GM12878 (cell line): ENCODE data around the gene SLCO1A2. TPM values are rescaled to one million over a fixed set of nuclear protein-coding genes. Genes with fewer than 3 reads are reported as not detected.

Experiments used
- BMI1 ChIP-seq: fragments of 450-650 bp; IDR thresholded peaks from 2 replicates; pipeline ENCODE4 v1.6.1; 2016; ENCODE audit warnings: mild to moderate bottlenecking, moderate library complexity, borderline replicate concordance
- CHD1 ChIP-seq: IDR thresholded peaks from 2 replicates; pipeline ENCODE4 v1.6.1; 2012; ENCODE audit warnings: low read depth, low read length, improper control_type of control experiment
- CREM ChIP-seq: IDR thresholded peaks from 2 replicates; pipeline ENCODE4 v1.6.1; 2014; ENCODE audit warnings: antibody characterized with exemption, low read depth
- FOXM1 ChIP-seq: IDR thresholded peaks from 2 replicates; pipeline ENCODE4 v1.6.1; 2012; ENCODE audit warnings: low read depth, mild to moderate bottlenecking, inconsistent platforms, low read length, moderate library complexity
- IKZF2 ChIP-seq, 2 experiments: fragments of 450-650 bp; IDR thresholded peaks; 2 replicates each; pipeline ENCODE4 v1.6.1; 2017; ENCODE audit warnings: mild to moderate bottlenecking in 2 of 2, moderate library complexity in 2 of 2
- PAX5 ChIP-seq: IDR thresholded peaks from 2 replicates; pipeline ENCODE4 v1.6.1; 2011; ENCODE audit warnings: low read depth, low read length, borderline replicate concordance
- RBBP5 ChIP-seq: fragments of 200-600 bp; sonication (generic); conservative IDR thresholded peaks from 2 replicates; pipeline ENCODE4 v1.6.1; 2016
- SMARCA5 ChIP-seq: fragments of 450-650 bp; IDR thresholded peaks from 2 replicates; pipeline ENCODE4 v1.6.1; 2017; ENCODE audit warnings: mild to moderate bottlenecking
- polyA plus RNA-seq, 11 experiments: library from polyadenylated mRNA; depleted of rRNA in 4 of 11; unstranded in 6 of 11; stranded (reverse) in 5 of 11; fragments of >200 nt; fragmentation: Nextera tagmentation in 4 of 11; fragmentation: Illumina TruSeq in 1 of 11; extraction: Ambion mirVana in 4 of 11; extraction: Trizol in 1 of 11; gene quantifications; 1 replicate in 1 of 11; 2 replicates in 10 of 11; pipeline versions ENCODE4 v1.2.1 to v1.2.3, GENCODE V29; 2011 to 2016; ENCODE audit warnings: inconsistent platforms in 2 of 11, missing spikeins in 2 of 11, low read depth in 1 of 11
- total RNA-seq, 4 experiments: library from RNA; depleted of rRNA in 3 of 4; stranded (reverse); fragments of >200 nt in 3 of 4; fragmentation: Illumina TruSeq in 1 of 4; extraction: Trizol in 1 of 4; gene quantifications; 2 replicates each; pipeline versions ENCODE4 v1.2.1 to v1.2.3, GENCODE V29; 2013 to 2021
- TF ChIP-seq, protein P1 (sequence below): fragments of 150-350 bp; IDR thresholded peaks from 2 replicates; pipeline ENCODE4 v1.6.1; 2014; ENCODE audit warnings: mild to moderate bottlenecking, low read depth, low read length
- TF ChIP-seq, protein P2 (sequence below): IDR thresholded peaks from 2 replicates; pipeline ENCODE4 v1.6.1; 2011; ENCODE audit warnings: low read depth, low read length, improper control_type of control experiment, borderline replicate concordance
- TF ChIP-seq, protein P3 (sequence below): fragments of 450-650 bp; IDR thresholded peaks from 2 replicates; pipeline ENCODE4 v1.6.1; 2017; ENCODE audit warnings: mild to moderate bottlenecking, moderate library complexity

Gene SLCO1A2
- total and polyA plus RNA-seq, 10 of the 15 experiments (the other 5 are each of a cell fraction or from before 2014, with no cell fraction given): not detected

DNA sequence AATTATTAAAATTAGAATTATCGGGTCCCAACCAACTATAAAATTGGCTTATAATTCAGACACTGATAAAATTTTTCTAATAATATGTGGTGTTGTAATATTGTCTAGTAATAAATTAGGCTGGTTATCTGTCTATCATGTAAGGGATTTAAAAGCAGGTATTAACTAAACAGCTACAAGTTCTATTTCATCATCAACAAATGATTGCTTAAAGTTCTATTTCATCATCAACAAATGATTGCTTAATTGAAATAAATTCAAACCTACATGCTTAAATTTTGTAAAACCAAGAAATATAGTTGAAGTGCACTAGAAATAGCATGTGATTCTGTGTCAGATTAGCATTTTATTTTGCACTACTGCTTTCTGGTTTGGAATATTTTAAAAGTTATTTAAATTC, 34.1 kb downstream of the SLCO1A2 start (continued):
- TF ChIP-seq, protein P1, sequence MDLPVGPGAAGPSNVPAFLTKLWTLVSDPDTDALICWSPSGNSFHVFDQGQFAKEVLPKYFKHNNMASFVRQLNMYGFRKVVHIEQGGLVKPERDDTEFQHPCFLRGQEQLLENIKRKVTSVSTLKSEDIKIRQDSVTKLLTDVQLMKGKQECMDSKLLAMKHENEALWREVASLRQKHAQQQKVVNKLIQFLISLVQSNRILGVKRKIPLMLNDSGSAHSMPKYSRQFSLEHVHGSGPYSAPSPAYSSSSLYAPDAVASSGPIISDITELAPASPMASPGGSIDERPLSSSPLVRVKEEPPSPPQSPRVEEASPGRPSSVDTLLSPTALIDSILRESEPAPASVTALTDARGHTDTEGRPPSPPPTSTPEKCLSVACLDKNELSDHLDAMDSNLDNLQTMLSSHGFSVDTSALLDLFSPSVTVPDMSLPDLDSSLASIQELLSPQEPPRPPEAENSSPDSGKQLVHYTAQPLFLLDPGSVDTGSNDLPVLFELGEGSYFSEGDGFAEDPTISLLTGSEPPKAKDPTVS: no peak
- no peak for TF ChIP-seq SMARCA5
- TF ChIP-seq RBBP5: no peak
- no peak for TF ChIP-seq CREM
- TF ChIP-seq, protein P2, sequence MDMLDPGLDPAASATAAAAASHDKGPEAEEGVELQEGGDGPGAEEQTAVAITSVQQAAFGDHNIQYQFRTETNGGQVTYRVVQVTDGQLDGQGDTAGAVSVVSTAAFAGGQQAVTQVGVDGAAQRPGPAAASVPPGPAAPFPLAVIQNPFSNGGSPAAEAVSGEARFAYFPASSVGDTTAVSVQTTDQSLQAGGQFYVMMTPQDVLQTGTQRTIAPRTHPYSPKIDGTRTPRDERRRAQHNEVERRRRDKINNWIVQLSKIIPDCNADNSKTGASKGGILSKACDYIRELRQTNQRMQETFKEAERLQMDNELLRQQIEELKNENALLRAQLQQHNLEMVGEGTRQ: no peak
- no peak for TF ChIP-seq FOXM1
- TF ChIP-seq PAX5: no peak
- TF ChIP-seq BMI1: no peak
- no peak for TF ChIP-seq IKZF2 (IDR thresholded peaks at IDR 0.05)
- TF ChIP-seq, protein P3, sequence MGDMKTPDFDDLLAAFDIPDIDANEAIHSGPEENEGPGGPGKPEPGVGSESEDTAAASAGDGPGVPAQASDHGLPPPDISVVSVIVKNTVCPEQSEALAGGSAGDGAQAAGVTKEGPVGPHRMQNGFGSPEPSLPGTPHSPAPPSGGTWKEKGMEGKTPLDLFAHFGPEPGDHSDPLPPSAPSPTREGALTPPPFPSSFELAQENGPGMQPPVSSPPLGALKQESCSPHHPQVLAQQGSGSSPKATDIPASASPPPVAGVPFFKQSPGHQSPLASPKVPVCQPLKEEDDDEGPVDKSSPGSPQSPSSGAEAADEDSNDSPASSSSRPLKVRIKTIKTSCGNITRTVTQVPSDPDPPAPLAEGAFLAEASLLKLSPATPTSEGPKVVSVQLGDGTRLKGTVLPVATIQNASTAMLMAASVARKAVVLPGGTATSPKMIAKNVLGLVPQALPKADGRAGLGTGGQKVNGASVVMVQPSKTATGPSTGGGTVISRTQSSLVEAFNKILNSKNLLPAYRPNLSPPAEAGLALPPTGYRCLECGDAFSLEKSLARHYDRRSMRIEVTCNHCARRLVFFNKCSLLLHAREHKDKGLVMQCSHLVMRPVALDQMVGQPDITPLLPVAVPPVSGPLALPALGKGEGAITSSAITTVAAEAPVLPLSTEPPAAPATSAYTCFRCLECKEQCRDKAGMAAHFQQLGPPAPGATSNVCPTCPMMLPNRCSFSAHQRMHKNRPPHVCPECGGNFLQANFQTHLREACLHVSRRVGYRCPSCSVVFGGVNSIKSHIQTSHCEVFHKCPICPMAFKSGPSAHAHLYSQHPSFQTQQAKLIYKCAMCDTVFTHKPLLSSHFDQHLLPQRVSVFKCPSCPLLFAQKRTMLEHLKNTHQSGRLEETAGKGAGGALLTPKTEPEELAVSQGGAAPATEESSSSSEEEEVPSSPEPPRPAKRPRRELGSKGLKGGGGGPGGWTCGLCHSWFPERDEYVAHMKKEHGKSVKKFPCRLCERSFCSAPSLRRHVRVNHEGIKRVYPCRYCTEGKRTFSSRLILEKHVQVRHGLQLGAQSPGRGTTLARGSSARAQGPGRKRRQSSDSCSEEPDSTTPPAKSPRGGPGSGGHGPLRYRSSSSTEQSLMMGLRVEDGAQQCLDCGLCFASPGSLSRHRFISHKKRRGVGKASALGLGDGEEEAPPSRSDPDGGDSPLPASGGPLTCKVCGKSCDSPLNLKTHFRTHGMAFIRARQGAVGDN: no peak
- TF ChIP-seq CHD1: no peak
